Glutamatergic neuron (in vitro differentiated cells): ENCODE measurements around the gene KNDC1. TPM values are rescaled to one million over a fixed set of nuclear protein-coding genes. Genes with fewer than 3 reads are reported as not detected.

ENCODE experiments used
- DNase-seq: peaks from one replicate; pipeline ENCODE4 v3.0.0; 2022
- H3K27ac Mint-ChIP-seq: one replicate; pipeline ENCODE4 v1.8.0; 2020; ENCODE audit warnings: mild to moderate bottlenecking, mixed read lengths, inconsistent platforms; ENCODE audit not compliant: unreplicated experiment
- H3K27me3 Mint-ChIP-seq: one replicate; pipeline ENCODE4 v1.8.0; 2020; ENCODE audit warnings: mild to moderate bottlenecking, moderate library complexity, mixed read lengths, inconsistent platforms; ENCODE audit not compliant: unreplicated experiment
- H3K36me3 Mint-ChIP-seq: one replicate; pipeline ENCODE4 v1.8.0; 2020; ENCODE audit warnings: mild to moderate bottlenecking, mixed read lengths, inconsistent platforms; ENCODE audit not compliant: unreplicated experiment
- H3K4me1 Mint-ChIP-seq: one replicate; pipeline ENCODE4 v1.8.0; 2020; ENCODE audit warnings: mild to moderate bottlenecking, low read depth, mixed read lengths, inconsistent platforms; ENCODE audit not compliant: unreplicated experiment
- H3K4me3 Mint-ChIP-seq: one replicate; pipeline ENCODE4 v1.8.0; 2020; ENCODE audit warnings: mild to moderate bottlenecking, mixed read lengths, inconsistent platforms; ENCODE audit not compliant: unreplicated experiment
- H3K9me3 Mint-ChIP-seq: one replicate; pipeline ENCODE4 v1.8.0; 2020; ENCODE audit warnings: mild to moderate bottlenecking, moderate library complexity, mixed read lengths, inconsistent platforms; ENCODE audit not compliant: unreplicated experiment
- CTCF ChIP-seq: fragments of 200-600 bp; sonication (generic); IDR thresholded peaks from one replicate; pipeline ENCODE4 v1.5.0; 2021; ENCODE audit not compliant: partially characterized antibody, unreplicated experiment
- total RNA-seq: library from RNA; stranded (reverse); fragmentation: NEBNext Ultra II Directional; extraction: Animal tissue kit (Norgen Biotek cat#: 25700); gene quantifications from one replicate; pipeline ENCODE4 v1.2.1, GENCODE V29; 2021; ENCODE audit not compliant: unreplicated experiment

Gene KNDC1
- total RNA-seq, 1 donor from 2014 or later, result 7.4 TPM

GRCh38 chr10:133215586-133215985 lies 55.6 kb downstream of the KNDC1 start:
- Mint-ChIP-seq H3K27me3 (peaks cover 4% of the 10 kb centered on the region), H3K4me1 (no peaks in the 10 kb centered on the region), H3K4me3 (no peak overlapping the region), H3K9me3 (peaks cover 5% of the 10 kb centered on the region), H3K36me3 (peaks cover 6% of the 10 kb centered on the region), H3K27ac (no peak overlapping the region)
- no peak for DNase-seq
- no peak for TF ChIP-seq CTCF

- Mint-ChIP-seq H3K9me3 (peaks cover 5% of the 10 kb centered on the region), H3K27ac (no peak overlapping the region), H3K4me1 (no peaks in the 10 kb centered on the region), H3K36me3 (peaks cover 6% of the 10 kb centered on the region), H3K27me3 (peaks cover 8% of the 10 kb centered on the region), H3K4me3 (no peak overlapping the region)
- TF ChIP-seq CTCF, result no peak
- no peak for DNase-seq
Observed at GRCh38 chr10:133216776-133217175, 56.8 kb downstream of the KNDC1 start.

GRCh38 chr10:133217800-133218589 lies 58.0 kb downstream of the KNDC1 start:
- no peak overlapping the region for H3K4me3 Mint-ChIP-seq
- DNase-seq, result no peak
- peaks cover 4% of the 10 kb centered on the region for H3K27me3 Mint-ChIP-seq
- H3K27ac Mint-ChIP-seq, result no peak overlapping the region
- no peak for TF ChIP-seq CTCF
- peaks cover 5% of the 10 kb centered on the region for H3K9me3 Mint-ChIP-seq
- H3K4me1 Mint-ChIP-seq, result no peaks in the 10 kb centered on the region
- H3K36me3 Mint-ChIP-seq, result peaks cover 6% of the 10 kb centered on the region

- DNase-seq, result no peak
- H3K27ac Mint-ChIP-seq, result no peak overlapping the region
- TF ChIP-seq CTCF, result no peak
- H3K9me3 Mint-ChIP-seq, result peaks cover 5% of the 10 kb centered on the region
- peaks cover 6% of the 10 kb centered on the region for H3K36me3 Mint-ChIP-seq
- H3K27me3 Mint-ChIP-seq, result peaks cover 5% of the 10 kb centered on the region
- H3K4me1 Mint-ChIP-seq, result no peaks in the 10 kb centered on the region
- H3K4me3 Mint-ChIP-seq, result no peak overlapping the region
Observed at GRCh38 chr10:133218891-133219290, 58.9 kb downstream of the KNDC1 start.

- no peak overlapping the region for H3K4me3 Mint-ChIP-seq
- H3K4me1 Mint-ChIP-seq, result no peaks in the 10 kb centered on the region
- no peak for DNase-seq
- peaks cover 6% of the 10 kb centered on the region for H3K36me3 Mint-ChIP-seq
- peaks cover 5% of the 10 kb centered on the region for H3K9me3 Mint-ChIP-seq
- no peak for TF ChIP-seq CTCF
- no peak overlapping the region for H3K27ac Mint-ChIP-seq
- H3K27me3 Mint-ChIP-seq, result peaks cover 7% of the 10 kb centered on the region
Observed at GRCh38 chr10:133219782-133220181, 59.8 kb downstream of the KNDC1 start.
